OCI-LY7 (cell line): ENCODE measurements around the gene DDAH1.

Experiments
- EZH2phosphoT487 ChIP-seq: fragments of 200-600 bp; sonication (generic); IDR thresholded peaks from 2 replicates; pipeline ENCODE4 v1.6.1; 2018; ENCODE audit warnings: low read depth, borderline replicate concordance, mild to moderate bottlenecking, mixed run types, antibody characterized with exemption, low read length, moderate library complexity, mixed read lengths
- TF ChIP-seq, protein P1 (sequence below): fragments of 200-600 bp; sonication (generic); conservative IDR thresholded peaks from 2 replicates; pipeline ENCODE4 v1.5.1; 2014; ENCODE audit warnings: mild to moderate bottlenecking, antibody characterized with exemption, low read length, moderate library complexity, mixed read lengths

DNA sequence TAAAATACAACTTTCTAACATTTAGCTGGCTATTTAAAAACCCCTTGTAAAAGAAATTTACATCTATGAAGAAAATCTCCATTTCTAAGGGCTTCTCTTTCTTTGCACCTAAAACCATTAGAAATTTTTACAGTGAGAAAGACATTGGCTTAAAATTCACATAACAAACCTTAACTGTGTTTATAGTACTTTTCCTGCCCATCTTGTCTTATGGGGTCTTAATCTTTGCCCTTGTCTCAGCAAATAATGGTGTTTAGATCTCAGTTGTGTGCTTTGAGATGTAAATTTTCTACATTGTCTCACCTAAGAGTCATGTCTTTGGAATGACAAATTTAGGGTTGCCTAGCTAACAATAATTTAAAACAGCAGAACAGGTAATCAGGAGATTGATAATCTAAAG, 71.5 kb downstream of the DDAH1 start:
- TF ChIP-seq, protein P1, sequence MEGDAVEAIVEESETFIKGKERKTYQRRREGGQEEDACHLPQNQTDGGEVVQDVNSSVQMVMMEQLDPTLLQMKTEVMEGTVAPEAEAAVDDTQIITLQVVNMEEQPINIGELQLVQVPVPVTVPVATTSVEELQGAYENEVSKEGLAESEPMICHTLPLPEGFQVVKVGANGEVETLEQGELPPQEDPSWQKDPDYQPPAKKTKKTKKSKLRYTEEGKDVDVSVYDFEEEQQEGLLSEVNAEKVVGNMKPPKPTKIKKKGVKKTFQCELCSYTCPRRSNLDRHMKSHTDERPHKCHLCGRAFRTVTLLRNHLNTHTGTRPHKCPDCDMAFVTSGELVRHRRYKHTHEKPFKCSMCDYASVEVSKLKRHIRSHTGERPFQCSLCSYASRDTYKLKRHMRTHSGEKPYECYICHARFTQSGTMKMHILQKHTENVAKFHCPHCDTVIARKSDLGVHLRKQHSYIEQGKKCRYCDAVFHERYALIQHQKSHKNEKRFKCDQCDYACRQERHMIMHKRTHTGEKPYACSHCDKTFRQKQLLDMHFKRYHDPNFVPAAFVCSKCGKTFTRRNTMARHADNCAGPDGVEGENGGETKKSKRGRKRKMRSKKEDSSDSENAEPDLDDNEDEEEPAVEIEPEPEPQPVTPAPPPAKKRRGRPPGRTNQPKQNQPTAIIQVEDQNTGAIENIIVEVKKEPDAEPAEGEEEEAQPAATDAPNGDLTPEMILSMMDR = no peak
- TF ChIP-seq EZH2phosphoT487 = no peak
